HepG2 (cell line): ENCODE data around the gene AHCYL1. TPM values are rescaled to one million over a fixed set of nuclear protein-coding genes. Genes with fewer than 3 reads are reported as not detected.

Experiments
- AHDC1 ChIP-seq: sonication (generic); formaldehyde crosslinking; IDR thresholded peaks from 2 replicates; pipeline ENCODE4 v1.5.1; 2020; ENCODE audit warnings: mild to moderate bottlenecking, missing genetic modification reagents, borderline replicate concordance
- BCL6 ChIP-seq: IDR thresholded peaks from 2 replicates; pipeline ENCODE4 v1.6.1; 2016; ENCODE audit warnings: missing genetic modification reagents, missing compliant biosample characterization
- DDIT3 ChIP-seq: sonication (generic); formaldehyde crosslinking; IDR thresholded peaks from 2 replicates; pipeline ENCODE4 v1.4.0; 2020; ENCODE audit warnings: mild to moderate bottlenecking, missing genetic modification reagents
- MED8 ChIP-seq: sonication (generic); formaldehyde crosslinking; IDR thresholded peaks from 2 replicates; pipeline ENCODE4 v1.8.1; 2023; ENCODE audit warnings: mild to moderate bottlenecking, missing genetic modification reagents; ENCODE audit not compliant: insufficient replicate concordance
- RERE ChIP-seq: IDR thresholded peaks from 2 replicates; pipeline ENCODE4 v1.6.1; 2016; ENCODE audit warnings: low read depth, missing genetic modification reagents, missing compliant biosample characterization
- SMAD1 ChIP-seq: sonication (generic); formaldehyde crosslinking; IDR thresholded peaks from 2 replicates; pipeline ENCODE4 v1.4.0; 2020; ENCODE audit warnings: missing genetic modification reagents, low read depth, mild to moderate bottlenecking, borderline replicate concordance
- SMC3 ChIP-seq: IDR thresholded peaks from 2 replicates; pipeline ENCODE4 v1.6.1; 2011; ENCODE audit warnings: low read length, improper control_type of control experiment
- TOE1 ChIP-seq: sonication (generic); formaldehyde crosslinking; IDR thresholded peaks from 2 replicates; pipeline ENCODE4 v1.4.0; 2020; ENCODE audit warnings: mild to moderate bottlenecking, missing genetic modification reagents
- TSC22D2 ChIP-seq: sonication (generic); formaldehyde crosslinking; IDR thresholded peaks from 2 replicates; pipeline ENCODE4 v1.5.1; 2020; ENCODE audit warnings: missing genetic modification reagents, mild to moderate bottlenecking, borderline replicate concordance
- ZFP37 ChIP-seq: sonication (generic); formaldehyde crosslinking; IDR thresholded peaks from 2 replicates; pipeline ENCODE4 v1.4.0; 2020; ENCODE audit warnings: missing genetic modification reagents, borderline replicate concordance
- ZNF333 ChIP-seq: sonication (generic); formaldehyde crosslinking; IDR thresholded peaks from 2 replicates; pipeline ENCODE4 v1.4.0; 2020; ENCODE audit warnings: mild to moderate bottlenecking, missing genetic modification reagents, borderline replicate concordance
- ZNF567 ChIP-seq: sonication (generic); formaldehyde crosslinking; IDR thresholded peaks from 2 replicates; pipeline ENCODE4 v1.8.1; 2023; ENCODE audit warnings: mild to moderate bottlenecking, missing genetic modification reagents, borderline replicate concordance
- ZNF782 ChIP-seq: sonication (generic); formaldehyde crosslinking; IDR thresholded peaks from 2 replicates; pipeline ENCODE4 v1.4.0; 2020; ENCODE audit warnings: missing genetic modification reagents, mild to moderate bottlenecking, borderline replicate concordance
- polyA plus RNA-seq, 8 experiments: library from polyadenylated mRNA; depleted of rRNA in 3 of 8; stranded (reverse) in 7 of 8; unstranded in 1 of 8; fragments of >200 nt; fragmentation: Illumina TruSeq in 4 of 8; extraction: Trizol in 4 of 8; gene quantifications; 2 replicates each; pipeline versions ENCODE4 v1.2.1 to v1.2.3, GENCODE V29; 2011 to 2016; ENCODE audit warnings: low read depth in 4 of 8, missing spikeins in 1 of 8, mixed read lengths in 1 of 8; ENCODE audit not compliant: insufficient read depth in 1 of 8
- total RNA-seq, 5 experiments: library from RNA; depleted of rRNA; stranded (reverse); fragments of >200 nt; fragmentation: Illumina TruSeq; extraction: Trizol; gene quantifications; 2 replicates each; pipeline ENCODE4 v1.2.3, GENCODE V29; 2016; ENCODE audit warnings: low read depth in 1 of 5
- TF ChIP-seq, protein P1 (sequence below): sonication (generic); formaldehyde crosslinking; IDR thresholded peaks from 2 replicates; pipeline ENCODE4 v1.5.0; 2020; ENCODE audit warnings: mild to moderate bottlenecking, missing genetic modification reagents, borderline replicate concordance

AHCYL1 gene
- total and polyA plus RNA-seq, 2 of the 13 experiments (the other 11 are each of a cell fraction or from before 2014, with no cell fraction given), result 40.9 to 76.3 TPM

DNA sequence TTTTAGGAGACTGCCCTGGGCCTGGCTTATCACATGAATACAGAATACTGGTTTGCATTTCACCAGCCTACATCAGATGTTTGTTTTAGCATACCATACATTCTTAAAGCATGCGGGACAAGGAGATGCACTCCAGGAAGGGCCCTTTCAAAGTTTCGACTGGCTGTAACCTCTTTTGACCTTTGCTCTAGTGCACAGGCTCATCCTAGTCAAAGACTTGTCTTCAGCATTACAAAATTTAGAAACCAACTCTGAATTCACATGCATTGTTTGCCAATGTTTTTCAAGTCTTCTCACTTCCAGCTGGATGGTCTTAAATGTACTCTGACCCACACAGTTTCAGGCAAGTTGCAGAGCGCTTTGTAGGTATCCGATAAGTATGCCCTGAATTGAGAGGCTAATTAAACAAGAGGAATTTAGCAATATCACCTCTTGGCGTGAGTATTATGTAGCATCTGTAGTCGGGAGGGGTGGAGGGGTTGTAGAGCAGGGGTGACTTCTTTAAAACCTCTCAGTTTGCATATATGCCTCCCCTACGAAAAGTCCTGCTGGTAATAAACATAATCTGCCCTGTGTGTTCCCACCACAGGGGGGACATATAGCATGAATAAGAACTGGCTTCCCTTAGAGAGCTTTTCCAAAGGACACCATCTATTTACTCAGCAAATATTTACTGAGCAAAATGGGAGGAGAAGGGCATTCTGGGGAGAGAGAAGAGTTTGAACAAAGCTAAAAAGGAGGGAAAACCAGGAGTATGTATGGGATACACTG is 24.4 kb upstream of the AHCYL1 start (continued):
- TF ChIP-seq RERE (peak; percentile 83), TSC22D2 (CRISPR knock-in tag) (no peak), AHDC1 (CRISPR knock-in tag) (peak; percentile 85; the same call in 1 of the 2 replicates), ZNF782 (CRISPR knock-in tag) (no peak), ZNF567 (CRISPR knock-in tag) (no peak), ZNF333 (CRISPR knock-in tag) (no peak), SMAD1 (CRISPR knock-in tag) (no peak), DDIT3 (CRISPR knock-in tag) (no peak), MED8 (CRISPR knock-in tag) (peak; percentile 54), ZFP37 (CRISPR knock-in tag) (no peak), SMC3 (peak; percentile 43; the same call in 1 of the 2 replicates), TOE1 (CRISPR knock-in tag) (peak; percentile 9; the same call in 1 of the 2 replicates), BCL6 (peak; percentile 97)
- TF ChIP-seq, protein P1, sequence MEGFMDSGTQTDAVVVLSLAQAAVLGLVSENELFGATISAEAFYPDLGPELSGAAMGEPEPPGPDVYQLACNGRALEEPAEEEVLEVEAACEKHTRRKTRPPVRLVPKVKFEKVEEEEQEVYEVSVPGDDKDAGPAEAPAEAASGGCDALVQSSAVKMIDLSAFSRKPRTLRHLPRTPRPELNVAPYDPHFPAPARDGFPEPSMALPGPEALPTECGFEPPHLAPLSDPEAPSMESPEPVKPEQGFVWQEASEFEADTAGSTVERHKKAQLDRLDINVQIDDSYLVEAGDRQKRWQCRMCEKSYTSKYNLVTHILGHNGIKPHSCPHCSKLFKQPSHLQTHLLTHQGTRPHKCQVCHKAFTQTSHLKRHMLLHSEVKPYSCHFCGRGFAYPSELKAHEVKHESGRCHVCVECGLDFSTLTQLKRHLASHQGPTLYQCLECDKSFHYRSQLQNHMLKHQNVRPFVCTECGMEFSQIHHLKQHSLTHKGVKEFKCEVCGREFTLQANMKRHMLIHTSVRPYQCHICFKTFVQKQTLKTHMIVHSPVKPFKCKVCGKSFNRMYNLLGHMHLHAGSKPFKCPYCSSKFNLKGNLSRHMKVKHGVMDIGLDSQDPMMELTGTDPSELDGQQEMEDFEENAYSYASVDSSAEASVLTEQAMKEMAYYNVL (CRISPR knock-in tag), result peak; percentile 97
